Aorta (tissue), 5 donors: ENCODE results near the gene APPL1. TPM values are rescaled to one million over a fixed set of nuclear protein-coding genes. Genes with fewer than 3 reads are reported as not detected.

ENCODE experiments used
- ATAC-seq: fragments of 200-7000 bp; cut with Tn5 transposase; one replicate; pipeline ENCODE4 v1.9.1; 2022; ENCODE audit warnings: moderate library complexity; ENCODE audit not compliant: low FRiP score
- DNase-seq, 2 donors: peaks; one replicate each; pipeline ENCODE4 v3.0.0-alpha.2; 2020
- H3K27ac ChIP-seq, 2 donors: one replicate each; pipeline ENCODE4 v1.5.1; 2013; ENCODE audit warnings: low read length in 2 of 2, mild to moderate bottlenecking in 2 of 2, moderate library complexity in 2 of 2, control low read depth in 1 of 2, inconsistent platforms in 1 of 2, low read depth in 1 of 2
- H3K27me3 ChIP-seq, 2 donors: one replicate each; pipeline ENCODE4 v1.6.1; 2013; ENCODE audit warnings: control low read depth in 1 of 2, low read length in 1 of 2, mild to moderate bottlenecking in 1 of 2, moderate library complexity in 1 of 2; ENCODE audit not compliant: insufficient read depth in 2 of 2, control insufficient read depth in 1 of 2
- H3K36me3 ChIP-seq, 2 donors: one replicate each; pipeline ENCODE4 v1.6.1; 2013; ENCODE audit warnings: control low read depth in 1 of 2, low read length in 1 of 2, mild to moderate bottlenecking in 1 of 2; ENCODE audit not compliant: insufficient read depth in 2 of 2, control insufficient read depth in 1 of 2
- H3K4me1 ChIP-seq, 2 donors: one replicate each; pipeline ENCODE4 v1.6.1; 2013; ENCODE audit warnings: low read length in 2 of 2, control low read depth in 1 of 2, mild to moderate bottlenecking in 1 of 2, moderate library complexity in 1 of 2; ENCODE audit not compliant: insufficient read depth in 2 of 2, control insufficient read depth in 1 of 2
- H3K4me3 ChIP-seq, 2 donors: one replicate each; pipeline ENCODE4 v1.5.1; 2013; ENCODE audit warnings: low read length in 2 of 2, control low read depth in 1 of 2, mild to moderate bottlenecking in 1 of 2
- H3K9me3 ChIP-seq: one replicate; pipeline ENCODE4 v1.6.1; 2013; ENCODE audit warnings: mild to moderate bottlenecking, low read length; ENCODE audit not compliant: control insufficient read depth
- WGBS, 2 donors: extraction: QIAGEN DNeasy Blood & Tissue Kit; methylation state at CpG; one replicate each; pipeline ENCODE4 v1.1.7; 2013; 5-methylcytosine and 5-hydroxymethylcytosine counted together
- intact Hi-C, 2 donors: fragments of 100-400 bp; cut with DNase I; formaldehyde crosslinking; loops; one replicate each; pipeline versions ENCODE4 v1.14.2 to v1.15.0; 2022
- polyA plus RNA-seq, 2 donors: library from polyadenylated mRNA; stranded (reverse); fragments of 200-250 nt; gene quantifications; one replicate each; pipeline ENCODE4 v1.2.3, GENCODE V29; 2013
- total RNA-seq, 2 donors: library from RNA; stranded (reverse); fragmentation: NEBNext Ultra II Directional; extraction: Animal tissue kit (Norgen Biotek cat#: 25700); gene quantifications; one replicate each; pipeline ENCODE4 v1.2.1, GENCODE V29; 2021
- donor health status: healthy with polysubstance abuse.
- donor health status: Bipolar disorder and iron deficiency.
- donor health status: DM: no; HTN: no; CAD: no.
- donor health status: DM: no; HTN: no; CAD: no.
- donor health status: DM: yes; HTN: yes; CAD: no.

APPL1 gene
- total and polyA plus RNA-seq, 4 donors = 13.1 to 54.7 (median 27.0) TPM

- no peak overlapping the region for H3K27ac ChIP-seq
- H3K36me3 ChIP-seq = no peaks in the 10 kb centered on the region
- no peaks in the 10 kb centered on the region for H3K9me3 ChIP-seq
- ATAC-seq (no peak), DNase-seq (no peak)
- no peaks in the 10 kb centered on the region for H3K27me3 ChIP-seq
- whole genome bisulfite sequencing, 2 donors = 56 to 61% methylated on average over 1 of the region's 1 CpG
- no peak overlapping the region for H3K4me3 ChIP-seq
- H3K4me1 ChIP-seq = no peaks in the 10 kb centered on the region
- intact Hi-C loops = no loop called here
Measured at GRCh38 chr3:57252404-57252803, 24.9 kb downstream of the APPL1 start.

- H3K36me3 ChIP-seq = peaks cover 0 to 4% of the 10 kb centered on the region in 2 donors
Measured at GRCh38 chr3:57256844-57257243, 29.3 kb downstream of the APPL1 start.

GRCh38 chr3:57257678-57258077 is 30.1 kb downstream of the APPL1 start:
- no peak overlapping the region for H3K27ac ChIP-seq
- no peak for DNase-seq
- intact Hi-C loops = no loop called here
- H3K27me3 ChIP-seq = no peaks in the 10 kb centered on the region
- no peak for ATAC-seq
- H3K9me3 ChIP-seq = no peaks in the 10 kb centered on the region
- H3K4me3 ChIP-seq = no peak overlapping the region
- peaks cover 0 to 4% of the 10 kb centered on the region in 2 donors for H3K36me3 ChIP-seq
- no peaks in the 10 kb centered on the region for H3K4me1 ChIP-seq

More at GRCh38 chr3:57256844-57257243, 29.3 kb downstream of the APPL1 start:
- intact Hi-C loops = no loop called here
- H3K4me1 ChIP-seq = no peaks in the 10 kb centered on the region
- no peak overlapping the region for H3K27ac ChIP-seq
- WGBS, 2 donors = 16 to 28% methylated on average over 3 of the region's 3 CpGs
- no peaks in the 10 kb centered on the region for H3K27me3 ChIP-seq
- ATAC-seq (no peak), DNase-seq (no peak)
- no peaks in the 10 kb centered on the region for H3K9me3 ChIP-seq
- no peak overlapping the region for H3K4me3 ChIP-seq

GRCh38 chr3:57261119-57261518 is 33.6 kb downstream of the APPL1 start:
- no peak for DNase-seq
- H3K9me3 ChIP-seq = no peaks in the 10 kb centered on the region
- H3K4me3 ChIP-seq = no peak overlapping the region
- H3K27me3 ChIP-seq = no peaks in the 10 kb centered on the region
- no peak for ATAC-seq
- H3K4me1 ChIP-seq = no peaks in the 10 kb centered on the region
- intact Hi-C loops = no loop called here
- no peak overlapping the region for H3K27ac ChIP-seq
- 93% methylated on average over 4 of the region's 4 CpGs for WGBS, 2 donors
- peaks cover 0 to 4% of the 10 kb centered on the region in 2 donors for H3K36me3 ChIP-seq

GRCh38 chr3:57261929-57262328 is 34.4 kb downstream of the APPL1 start:
- peaks cover 0 to 4% of the 10 kb centered on the region in 2 donors for H3K36me3 ChIP-seq
- no peaks in the 10 kb centered on the region for H3K27me3 ChIP-seq
- WGBS, 2 donors = 93 to 97% methylated on average over 3 of the region's 3 CpGs
- no peaks in the 10 kb centered on the region for H3K9me3 ChIP-seq
- intact Hi-C loops = no loop called here
- ATAC-seq = no peak
- no peaks in the 10 kb centered on the region for H3K4me1 ChIP-seq
- DNase-seq = no peak
- H3K27ac ChIP-seq = no peak overlapping the region
- H3K4me3 ChIP-seq = no peak overlapping the region

GRCh38 chr3:57268416-57268815 is 40.9 kb downstream of the APPL1 start:
- no peaks in the 10 kb centered on the region for H3K4me1 ChIP-seq
- no peak overlapping the region for H3K4me3 ChIP-seq
- 84 to 87% methylated on average over 1 of the region's 1 CpG for WGBS, 2 donors
- ATAC-seq (no peak), DNase-seq (no peak)
- no peaks in the 10 kb centered on the region for H3K27me3 ChIP-seq
- no peaks in the 10 kb centered on the region for H3K9me3 ChIP-seq
- H3K27ac ChIP-seq = no peak overlapping the region
- intact Hi-C loops = no loop called here
- H3K36me3 ChIP-seq = peaks cover 3 to 4% of the 10 kb centered on the region in 2 donors

- Histone ChIP-seq H3K27me3 (no peaks in the 10 kb centered on the region), H3K4me3 (no peak overlapping the region), H3K9me3 (no peaks in the 10 kb centered on the region), H3K27ac (no peak overlapping the region), H3K36me3 (no peaks in the 10 kb centered on the region), H3K4me1 (no peaks in the 10 kb centered on the region)
- ATAC-seq (no peak), DNase-seq (no peak)
- 98 to 99% methylated on average over 6 of the region's 6 CpGs for WGBS, 2 donors
- intact Hi-C loops = no loop called here
Measured at GRCh38 chr3:57274845-57275244, 47.3 kb downstream of the APPL1 start.

GRCh38 chr3:57275393-57275792 is 47.9 kb downstream of the APPL1 start:
- H3K27ac ChIP-seq = no peak overlapping the region
- DNase-seq (no peak), ATAC-seq (no peak)
- H3K27me3 ChIP-seq = no peaks in the 10 kb centered on the region
- H3K9me3 ChIP-seq = no peaks in the 10 kb centered on the region
- no peak overlapping the region for H3K4me3 ChIP-seq
- no peaks in the 10 kb centered on the region for H3K4me1 ChIP-seq
- intact Hi-C loops = no loop called here
- 94% methylated on average over 2 of the region's 2 CpGs for whole genome bisulfite sequencing, 2 donors
- H3K36me3 ChIP-seq = no peaks in the 10 kb centered on the region

- Histone ChIP-seq H3K4me1 (no peaks in the 10 kb centered on the region), H3K36me3 (no peaks in the 10 kb centered on the region), H3K27ac (no peak overlapping the region), H3K4me3 (no peak overlapping the region), H3K9me3 (no peaks in the 10 kb centered on the region), H3K27me3 (no peaks in the 10 kb centered on the region)
- intact Hi-C loops = no loop called here
- ATAC-seq (no peak), DNase-seq (no peak)
- 92 to 95% methylated on average over 1 of the region's 1 CpG for WGBS, 2 donors
Measured at GRCh38 chr3:57278237-57278636, 50.7 kb downstream of the APPL1 start.
